ENCODE results near the gene HOXA5. TPM values are rescaled to one million over a fixed set of nuclear protein-coding genes. Genes with fewer than 3 reads are reported as not detected.

Gene HOXA5
- total RNA-seq, 1 donor from 2014 or later, result not detected

GRCh38 chr7:27149842-27150567, 6.5 kb upstream of the HOXA5 start:
- intact Hi-C loops (cut with micrococcal nuclease), result loop anchor here (2.0 kb wide), 3 partner anchors 15 to 1293 kb away; partner anchors contain the start of gene HOXA1

- intact Hi-C loops (cut with micrococcal nuclease), result no loop called here
Measured at GRCh38 chr7:27148756-27149641, 5.5 kb upstream of the HOXA5 start.

DNA sequence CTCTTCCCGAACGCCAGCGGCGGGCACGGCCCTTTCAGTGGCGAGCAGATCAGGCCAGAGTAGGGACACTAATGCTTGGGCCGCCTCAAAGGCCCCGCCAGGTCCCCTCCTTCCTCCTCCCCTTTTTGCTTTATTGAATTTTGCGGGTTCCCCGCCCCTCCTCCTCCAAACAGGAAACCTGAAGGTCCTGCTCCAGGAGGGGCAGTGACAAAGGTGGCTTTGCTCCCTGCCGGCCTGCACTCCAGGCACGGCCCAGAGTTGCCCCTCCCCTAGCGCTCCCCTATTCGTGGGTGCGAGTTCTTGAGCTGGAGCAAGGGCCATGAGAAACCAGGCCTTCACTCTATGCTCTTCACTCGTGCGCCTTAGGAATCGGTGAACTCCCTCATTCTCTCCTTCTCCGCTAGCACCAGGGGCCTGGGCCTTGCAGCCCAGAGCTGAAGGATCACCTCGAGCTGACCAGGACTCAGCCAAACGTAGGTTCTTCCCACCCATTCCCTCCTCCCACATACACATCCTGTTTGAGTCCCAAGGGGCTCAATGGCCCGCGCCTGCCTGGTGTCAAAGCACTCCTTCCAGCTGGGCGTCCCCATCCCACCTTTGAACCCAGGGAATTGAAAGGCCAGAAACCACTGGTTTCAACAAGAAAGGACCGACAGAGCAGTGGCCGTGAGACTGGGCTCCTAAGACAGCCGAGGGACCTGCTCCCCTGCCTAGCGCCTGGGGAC, 4.7 kb upstream of the HOXA5 start:
- intact Hi-C loops (cut with micrococcal nuclease), result no loop called here

DNA sequence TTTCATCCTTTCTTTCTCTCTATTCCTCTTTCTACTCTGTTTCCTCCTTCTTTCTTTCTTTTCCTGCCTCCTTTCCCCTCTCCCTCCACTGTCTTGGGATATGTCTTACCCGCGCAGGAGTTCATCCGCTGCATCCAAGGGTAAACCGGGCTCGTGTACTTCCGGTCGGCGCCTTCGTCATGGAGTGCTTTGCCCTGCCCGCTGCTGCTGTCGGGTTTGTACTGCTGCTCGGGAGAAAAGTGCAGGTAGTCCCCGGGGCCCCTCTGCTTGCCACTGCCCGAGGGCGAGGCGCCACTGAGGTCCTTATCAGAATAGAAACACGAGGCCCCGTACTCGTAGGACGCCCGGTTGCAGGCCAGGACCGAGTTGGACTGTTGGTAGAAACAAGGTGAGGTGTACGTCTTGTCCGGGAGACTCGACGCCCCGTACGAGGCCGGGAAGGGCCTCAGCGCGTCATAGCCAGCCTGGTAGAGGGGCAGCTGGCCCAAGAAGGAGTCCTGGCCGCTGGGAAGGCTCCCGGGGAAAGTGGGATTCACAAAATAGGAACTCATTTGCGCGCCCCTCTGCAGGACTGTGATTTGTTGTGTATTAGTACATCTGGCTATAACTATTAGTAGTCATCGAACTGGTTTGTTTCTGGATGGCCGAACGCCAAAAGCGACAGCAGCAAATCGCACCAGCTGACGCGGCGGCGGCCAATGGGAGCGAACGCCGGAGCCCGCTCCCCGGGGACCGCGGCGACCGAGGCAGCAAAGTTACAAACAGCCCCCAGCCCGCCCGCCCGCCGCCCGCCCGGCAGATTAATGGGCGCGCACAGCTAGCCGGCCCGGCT, 3.9 kb upstream of the HOXA5 start, which contains the start of gene HOXA6:
Gene HOXA6 (minus strand): TSS at position 576 of the 832 bp plus-strand sequence. CDS start 25 bp downstream, at position 551.
- intact Hi-C loops (cut with micrococcal nuclease), result no loop called here

GRCh38 chr7:27146491-27147198, 3.2 kb upstream of the HOXA5 start:
- intact Hi-C loops (cut with micrococcal nuclease), result no loop called here

DNA sequence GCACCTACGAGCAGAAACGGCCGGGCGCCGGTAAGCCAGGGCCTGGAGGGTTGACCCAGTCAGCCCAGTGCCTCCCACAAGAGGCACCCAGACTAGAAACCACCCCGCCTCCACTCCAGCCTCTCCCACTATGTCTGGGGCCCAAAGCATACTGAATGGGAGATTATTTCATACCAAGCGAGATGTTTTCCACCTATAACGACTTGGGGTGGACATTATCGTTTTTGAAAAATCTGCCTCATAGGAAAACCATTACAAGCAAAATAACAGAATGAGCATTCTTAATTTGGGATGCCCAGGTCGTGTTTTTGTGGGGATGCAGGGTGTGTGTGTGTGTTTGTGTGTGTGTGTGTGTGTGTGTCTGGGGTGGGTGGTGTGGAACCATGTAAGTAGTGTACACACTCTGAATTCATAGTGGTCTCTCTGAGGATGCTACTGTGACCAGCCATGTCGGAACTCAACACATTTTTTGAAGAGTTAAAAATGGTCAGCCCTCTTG, 2.5 kb upstream of the HOXA5 start:
- intact Hi-C loops (cut with micrococcal nuclease), result no loop called here

DNA sequence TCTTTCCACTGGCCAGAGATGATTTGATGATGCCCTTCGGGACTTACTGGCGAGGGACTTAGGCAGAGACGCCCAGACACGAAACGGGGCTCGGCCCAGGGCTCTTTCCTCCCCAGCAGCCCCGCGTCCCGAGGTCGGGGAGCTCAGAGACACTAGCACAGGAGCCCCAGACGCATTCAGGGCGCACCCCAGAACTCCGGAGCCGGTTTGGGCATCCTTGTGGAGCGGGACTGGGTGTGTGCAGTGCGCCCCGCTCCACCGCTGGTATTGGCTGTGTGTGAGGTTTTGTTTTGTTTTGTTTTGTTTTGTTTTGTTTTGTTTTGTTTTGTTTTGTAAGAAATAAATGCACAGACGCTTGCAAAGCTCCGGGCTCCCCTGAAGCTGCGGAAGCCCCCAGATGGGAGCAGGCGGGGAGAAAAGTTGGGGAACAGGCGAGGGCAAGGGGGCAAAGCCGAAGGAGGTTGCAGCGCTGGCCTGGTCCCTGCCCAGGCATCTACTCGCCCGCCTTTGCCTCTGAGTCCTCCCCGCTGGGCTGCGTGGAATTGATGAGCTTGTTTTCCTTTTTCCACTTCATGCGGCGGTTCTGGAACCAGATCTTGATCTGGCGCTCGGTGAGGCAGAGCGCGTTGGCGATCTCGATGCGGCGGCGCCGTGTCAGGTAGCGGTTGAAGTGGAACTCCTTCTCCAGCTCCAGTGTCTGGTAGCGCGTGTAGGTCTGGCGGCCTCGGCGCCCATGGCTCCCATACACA, 1.9 kb upstream of the HOXA5 start:
- intact Hi-C loops (cut with micrococcal nuclease), result no loop called here

GRCh38 chr7:27144781-27145164, 1.3 kb upstream of the HOXA5 start:
- intact Hi-C loops (cut with micrococcal nuclease), result no loop called here

GRCh38 chr7:27143950-27144780, 684 bp upstream of the HOXA5 start:
- intact Hi-C loops (cut with micrococcal nuclease), result no loop called here

- intact Hi-C loops (cut with micrococcal nuclease), result no loop called here
Measured at GRCh38 chr7:27142580-27143022, 880 bp downstream of the HOXA5 start.

- intact Hi-C loops (cut with micrococcal nuclease), result no loop called here
Measured at GRCh38 chr7:27141923-27142579, 1.4 kb downstream of the HOXA5 start.

DNA sequence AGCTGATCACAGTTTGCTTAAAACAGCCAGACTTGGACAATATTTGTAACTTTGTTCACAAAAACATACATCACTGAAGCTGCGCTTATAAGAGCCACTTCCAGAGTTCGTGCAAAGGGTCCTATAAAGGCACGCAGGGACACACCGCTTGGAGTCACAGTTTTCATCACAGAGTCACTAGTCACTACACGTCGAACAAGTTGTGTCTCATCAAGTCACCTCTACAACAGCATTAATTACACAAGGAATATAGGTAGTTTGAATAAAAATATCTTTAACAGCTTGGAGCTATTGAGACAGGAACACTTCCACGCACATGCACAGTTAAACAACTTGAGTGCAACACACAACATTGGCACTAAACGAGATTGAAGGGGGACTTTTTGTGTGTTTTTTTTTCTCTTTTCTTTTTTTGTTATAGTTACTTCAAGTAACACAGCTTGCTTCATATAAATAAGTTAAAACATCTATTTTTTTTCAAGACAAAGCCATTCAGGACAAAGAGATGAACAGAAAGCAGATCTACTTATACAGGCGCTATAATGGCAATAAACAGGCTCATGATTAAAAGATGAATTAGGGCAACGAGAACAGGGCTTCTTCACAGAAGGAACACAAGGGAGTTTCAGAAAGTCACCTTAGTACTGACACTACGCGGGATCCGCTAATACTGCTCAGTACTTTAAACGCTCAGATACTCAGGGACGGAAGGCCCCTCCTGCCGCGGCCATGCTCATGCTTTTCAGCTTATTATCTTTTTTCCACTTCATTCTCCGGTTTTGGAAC, 2.2 kb downstream of the HOXA5 start:
- intact Hi-C loops (cut with micrococcal nuclease), result no loop called here

DNA sequence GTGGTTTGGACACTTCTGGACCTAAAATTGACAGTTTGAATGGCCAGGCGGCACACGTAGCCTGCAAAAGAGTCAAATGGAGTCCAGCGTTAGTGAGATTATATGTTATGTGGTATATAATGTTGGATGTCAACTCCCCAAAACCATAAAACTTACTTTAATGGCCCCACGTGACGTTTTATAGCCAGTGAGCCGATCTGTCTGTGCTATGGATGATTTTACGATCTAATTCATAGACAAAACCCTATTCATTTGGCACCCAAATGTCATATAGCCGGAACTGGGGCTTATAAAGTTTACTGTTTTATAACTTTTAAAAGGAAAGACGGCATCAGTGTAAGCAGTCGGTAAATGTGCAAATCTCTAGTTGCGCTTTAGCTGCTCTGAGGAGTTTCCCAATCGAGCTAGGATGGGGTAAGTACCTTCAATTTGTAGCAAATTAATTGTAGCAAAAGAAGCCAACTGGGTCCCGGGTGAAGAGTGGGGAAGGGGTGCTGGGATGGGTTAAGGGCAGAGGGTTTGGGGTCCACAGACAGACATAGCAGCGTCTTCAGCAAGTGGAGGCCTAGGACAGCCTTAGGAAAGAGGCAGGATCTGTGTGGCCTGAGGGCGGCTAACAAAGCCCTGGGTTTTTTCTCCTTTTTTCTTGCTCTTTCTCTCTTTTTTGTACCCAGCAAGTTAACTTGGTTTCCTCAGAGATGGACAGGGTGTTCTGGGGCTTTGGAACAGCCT, 3.2 kb downstream of the HOXA5 start:
- intact Hi-C loops (cut with micrococcal nuclease), result no loop called here

DNA sequence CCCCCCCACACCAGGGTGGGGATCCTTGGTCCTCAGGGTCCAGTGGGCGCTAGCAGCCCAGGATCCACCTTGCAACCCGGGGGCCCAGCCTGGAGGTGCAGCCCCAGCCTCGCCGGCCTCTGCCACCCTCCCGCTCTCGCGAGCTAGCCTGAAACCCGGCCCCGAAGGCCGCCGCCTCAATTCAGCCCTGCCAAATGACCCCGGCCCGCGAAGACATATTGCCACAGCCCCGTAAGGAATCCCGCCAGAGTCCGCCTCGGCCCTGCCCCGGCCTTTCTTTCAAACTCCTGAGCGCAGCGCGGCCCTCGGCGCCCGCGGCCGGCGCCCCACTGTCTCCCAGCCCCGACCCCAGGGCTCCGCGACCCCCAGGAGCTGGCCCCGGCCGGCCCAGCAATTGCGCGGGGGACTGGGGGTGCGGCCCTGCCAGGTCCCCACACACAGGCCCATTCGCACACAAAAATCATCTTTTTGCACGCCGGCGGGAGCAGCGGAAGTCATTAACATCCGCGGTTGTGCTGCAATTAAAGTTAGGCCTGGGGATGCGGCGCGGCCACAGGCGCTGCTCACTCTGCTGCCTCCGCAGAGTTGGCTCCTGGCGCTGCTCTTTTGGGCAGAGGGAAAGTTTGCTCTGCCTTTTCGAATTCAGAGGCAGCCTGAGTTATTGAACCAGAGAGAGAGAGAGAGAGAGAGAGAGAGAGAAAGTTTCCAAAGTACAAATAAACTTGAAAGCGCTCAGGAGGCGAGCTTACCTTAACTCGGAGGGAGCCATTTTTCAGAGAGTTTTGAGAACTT, 4.0 kb downstream of the HOXA5 start:
- intact Hi-C loops (cut with micrococcal nuclease), result no loop called here

- intact Hi-C loops (cut with micrococcal nuclease), result no loop called here
Measured at GRCh38 chr7:27138985-27139333, 4.5 kb downstream of the HOXA5 start.

- intact Hi-C loops (cut with micrococcal nuclease), result no loop called here
Measured at GRCh38 chr7:27138472-27138871, 5.0 kb downstream of the HOXA5 start.
